ENCODE results near the gene AUTS2.

DNA sequence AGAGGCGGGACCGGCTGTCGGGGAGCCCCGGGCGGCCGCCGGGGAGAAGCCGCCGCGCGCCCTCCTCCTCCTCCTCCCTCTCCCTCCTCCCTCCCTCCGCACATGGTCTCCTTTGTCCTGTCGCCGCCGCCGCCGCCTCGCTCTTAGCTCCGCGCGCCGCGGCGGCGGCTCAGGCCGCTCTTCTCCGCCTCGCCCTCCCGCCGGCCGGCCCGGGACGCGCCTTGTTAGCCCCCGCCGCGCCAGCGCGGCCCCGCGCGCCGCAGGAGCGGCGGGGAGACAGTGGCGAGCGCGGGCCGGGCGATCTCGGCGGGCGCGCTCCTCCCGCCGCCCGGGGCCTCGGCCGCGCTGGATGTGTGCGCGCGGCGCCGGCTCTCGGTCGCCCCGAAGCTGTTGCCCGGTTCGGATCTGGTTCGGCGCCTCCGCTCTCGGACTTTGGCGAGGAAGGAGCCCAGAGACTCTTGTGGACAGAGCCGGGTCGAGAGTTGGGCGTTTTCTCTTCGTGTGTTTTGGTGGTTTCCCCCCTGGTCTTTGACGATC lies 1096.2 kb downstream of the AUTS2 start:
- TF ChIP-seq CTCF (IDR thresholded peaks at IDR 0.05) (no peak), SIN3A (IDR thresholded peaks at IDR 0.05; ENCODE audit: borderline replicate concordance, insufficient read depth, low read depth, low read length) (no peak), POLR2AphosphoS5 (IDR thresholded peaks at IDR 0.05; ENCODE audit: low read depth, low read length) (no peak), TCF7L2 (IDR thresholded peaks at IDR 0.05; ENCODE audit: low read depth, low read length) (no peak)
- TF ChIP-seq, protein P1, sequence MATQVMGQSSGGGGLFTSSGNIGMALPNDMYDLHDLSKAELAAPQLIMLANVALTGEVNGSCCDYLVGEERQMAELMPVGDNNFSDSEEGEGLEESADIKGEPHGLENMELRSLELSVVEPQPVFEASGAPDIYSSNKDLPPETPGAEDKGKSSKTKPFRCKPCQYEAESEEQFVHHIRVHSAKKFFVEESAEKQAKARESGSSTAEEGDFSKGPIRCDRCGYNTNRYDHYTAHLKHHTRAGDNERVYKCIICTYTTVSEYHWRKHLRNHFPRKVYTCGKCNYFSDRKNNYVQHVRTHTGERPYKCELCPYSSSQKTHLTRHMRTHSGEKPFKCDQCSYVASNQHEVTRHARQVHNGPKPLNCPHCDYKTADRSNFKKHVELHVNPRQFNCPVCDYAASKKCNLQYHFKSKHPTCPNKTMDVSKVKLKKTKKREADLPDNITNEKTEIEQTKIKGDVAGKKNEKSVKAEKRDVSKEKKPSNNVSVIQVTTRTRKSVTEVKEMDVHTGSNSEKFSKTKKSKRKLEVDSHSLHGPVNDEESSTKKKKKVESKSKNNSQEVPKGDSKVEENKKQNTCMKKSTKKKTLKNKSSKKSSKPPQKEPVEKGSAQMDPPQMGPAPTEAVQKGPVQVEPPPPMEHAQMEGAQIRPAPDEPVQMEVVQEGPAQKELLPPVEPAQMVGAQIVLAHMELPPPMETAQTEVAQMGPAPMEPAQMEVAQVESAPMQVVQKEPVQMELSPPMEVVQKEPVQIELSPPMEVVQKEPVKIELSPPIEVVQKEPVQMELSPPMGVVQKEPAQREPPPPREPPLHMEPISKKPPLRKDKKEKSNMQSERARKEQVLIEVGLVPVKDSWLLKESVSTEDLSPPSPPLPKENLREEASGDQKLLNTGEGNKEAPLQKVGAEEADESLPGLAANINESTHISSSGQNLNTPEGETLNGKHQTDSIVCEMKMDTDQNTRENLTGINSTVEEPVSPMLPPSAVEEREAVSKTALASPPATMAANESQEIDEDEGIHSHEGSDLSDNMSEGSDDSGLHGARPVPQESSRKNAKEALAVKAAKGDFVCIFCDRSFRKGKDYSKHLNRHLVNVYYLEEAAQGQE (IDR thresholded peaks at IDR 0.05; ENCODE audit: insufficient read depth in 1 of 2, low read depth in 2 of 2, low read length in 1 of 2), result no peak

Measured in Panc1 (cell line).